Amniotic stem cell (primary cell): Measurements from ENCODE around the gene OR10W1.

ENCODE experiments used
- DNase-seq: peaks from one replicate; lab custom pipeline; 2025; lab: John Stamatoyannopoulos, UW

OR10W1 gene

GRCh38 chr11:58268142-58268541 lies at the start of gene OR10W1:
Gene OR10W1, minus strand, starts transcription at chr11:58268260. Its CDS starts 402 bp downstream, at chr11:58267858.
- no peak for DNase-seq

- no peak for DNase-seq
Observed at GRCh38 chr11:58316142-58316541, 48.1 kb upstream of the OR10W1 start.

- DNase-seq = no peak
Observed at GRCh38 chr11:58301576-58301975, 33.5 kb upstream of the OR10W1 start.

- DNase-seq = no peak
Observed at GRCh38 chr11:58292017-58292416, 24.0 kb upstream of the OR10W1 start.

- no peak for DNase-seq
Observed at GRCh38 chr11:58289266-58289665, 21.2 kb upstream of the OR10W1 start.

GRCh38 chr11:58286249-58286648 lies 18.2 kb upstream of the OR10W1 start:
- no peak for DNase-seq

- DNase-seq = no peak
Observed at GRCh38 chr11:58285483-58286040, 17.5 kb upstream of the OR10W1 start.

- DNase-seq = no peak
Observed at GRCh38 chr11:58276151-58276550, 8.1 kb upstream of the OR10W1 start.

- no peak for DNase-seq
Observed at GRCh38 chr11:58275002-58275401, 6.9 kb upstream of the OR10W1 start.

- DNase-seq = no peak
Observed at GRCh38 chr11:58259983-58260382, 8.1 kb downstream of the OR10W1 start.

GRCh38 chr11:58254936-58255335 lies 13.1 kb downstream of the OR10W1 start:
- DNase-seq = no peak

- DNase-seq = no peak
Observed at GRCh38 chr11:58243954-58244353, 24.1 kb downstream of the OR10W1 start.

GRCh38 chr11:58227956-58228615 lies 40.0 kb downstream of the OR10W1 start:
- DNase-seq = no peak

GRCh38 chr11:58222721-58223120 lies 45.3 kb downstream of the OR10W1 start:
- no peak for DNase-seq
